ENCODE data around the gene TFAP2E. TPM values are rescaled to one million over a fixed set of nuclear protein-coding genes. Genes with fewer than 3 reads are reported as not detected.
A peak's percentile ranks its signal among the peaks of the same experiment; 100 is the strongest.
"Not testable (repeated sequence)": the region's sequence is repeated elsewhere in the genome, so short reads cannot be mapped to it uniquely, and the experiment has no call there.

The TFAP2E gene
- total RNA-seq, 2 donors from 2014 or later = not detected

DNA sequence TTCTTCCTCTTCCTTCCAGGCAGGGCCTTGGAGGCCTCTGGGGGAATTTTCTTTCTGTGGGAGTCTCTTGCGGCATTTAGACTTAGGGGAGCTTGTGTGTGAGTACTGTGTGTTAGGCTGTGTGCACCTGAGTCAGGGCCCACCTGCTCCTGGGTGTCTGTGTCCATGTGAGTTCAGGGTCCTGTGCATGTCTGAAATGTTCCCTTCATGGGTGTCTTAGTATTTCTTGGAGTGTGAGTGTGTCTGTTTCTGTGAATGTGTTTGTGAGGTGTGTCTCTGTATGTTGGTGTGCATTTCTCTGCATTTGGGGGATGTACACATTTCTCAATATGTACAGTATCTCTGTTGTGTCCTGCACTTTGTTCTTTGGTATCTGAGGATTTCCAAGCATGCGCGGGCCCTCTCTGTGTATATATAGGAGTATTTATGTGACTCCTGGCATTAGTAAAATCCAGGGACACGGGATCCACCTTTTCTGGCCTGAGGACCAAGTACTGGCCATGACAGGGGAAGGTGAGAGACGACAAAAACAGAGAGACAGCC is 2.4 kb downstream of the TFAP2E start:
- Histone ChIP-seq H3K36me3 (replicated peaks in 1 of 2; ENCODE audit: insufficient read depth in 1 of 2, low read depth in 2 of 2) (no peaks in the 10 kb centered on the region), H3K9me3 (no peaks in the 10 kb centered on the region), H3K27me3 (no peaks in the 10 kb centered on the region), H3K4me1 (peaks cover 13% of the 10 kb centered on the region), H3K4me3 (no peak overlapping the region), H3K27ac (no peak overlapping the region)
- TF ChIP-seq CTCF (IDR thresholded peaks at IDR 0.05) (no peak), POLR2A (IDR thresholded peaks at IDR 0.05) (no peak)
- ATAC-seq = no peak
- WGBS, 2 donors = 83 to 92% methylated on average over 5 of the region's 5 CpGs
- DNase-seq = no peak
- intact Hi-C loops (cut with DNase I) = no loop called here

DNA sequence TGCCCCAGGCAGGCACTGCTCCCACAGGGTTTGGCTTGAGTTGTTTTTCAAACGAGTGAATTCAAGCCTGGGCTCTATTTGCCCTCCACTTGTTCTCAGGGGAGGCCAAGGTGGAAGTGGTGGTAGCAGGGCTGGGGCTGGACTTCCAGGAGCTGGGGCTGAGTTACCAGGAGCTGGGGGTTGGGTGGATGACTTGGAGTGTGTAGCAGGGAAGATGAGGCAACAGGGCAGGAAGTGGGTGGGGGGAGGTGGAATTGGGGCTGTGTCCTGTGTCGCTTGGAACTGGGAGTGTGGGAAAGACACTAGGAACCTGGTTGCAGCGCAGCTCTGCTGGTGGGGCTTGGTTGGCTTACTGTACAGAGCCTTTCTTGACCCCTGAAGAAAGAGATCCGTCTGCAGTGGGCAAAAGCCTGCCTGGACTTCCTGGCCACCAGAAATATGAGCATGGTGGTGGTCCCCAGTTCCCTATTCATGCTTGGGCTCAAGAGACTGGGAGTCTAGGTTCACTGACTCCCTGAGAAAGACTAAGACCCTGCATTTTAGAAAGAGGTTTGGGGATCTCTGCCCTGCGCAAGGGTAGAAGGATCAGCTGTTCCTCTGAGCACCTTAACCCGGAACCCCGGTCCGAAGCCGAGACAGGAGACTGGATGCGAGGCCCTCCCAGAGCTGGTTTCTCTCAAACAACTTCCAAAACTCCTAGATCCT is 3.1 kb downstream of the TFAP2E start:
- H3K4me3 ChIP-seq = no peak overlapping the region
- no peaks in the 10 kb centered on the region for H3K27me3 ChIP-seq
- 61 to 78% methylated on average over 4 to 10 of the region's 10 CpGs for WGBS, 2 donors
- H3K4me1 ChIP-seq = peaks cover 13% of the 10 kb centered on the region
- DNase-seq (no peak), ATAC-seq (no peak)
- H3K27ac ChIP-seq = no peak overlapping the region
- no peaks in the 10 kb centered on the region for H3K36me3 ChIP-seq (replicated peaks in 1 of 2; ENCODE audit: insufficient read depth in 1 of 2, low read depth in 2 of 2)
- no peak for TF ChIP-seq POLR2A (IDR thresholded peaks at IDR 0.05)
- intact Hi-C loops (cut with DNase I) = no loop called here
- H3K9me3 ChIP-seq = no peaks in the 10 kb centered on the region

- H3K27ac ChIP-seq; DNase-seq; H3K36me3 ChIP-seq (replicated peaks in 1 of 2; ENCODE audit: insufficient read depth in 1 of 2, low read depth in 2 of 2); intact Hi-C loops (cut with DNase I); H3K9me3 ChIP-seq; ATAC-seq; H3K27me3 ChIP-seq; H3K4me3 ChIP-seq: not testable (repeated sequence)
- H3K4me1 ChIP-seq = peaks cover 13% of the 10 kb centered on the region
- 20% methylated on average over 37 of the region's 37 CpGs; no CpG with 5 or more reads in 1 of the 2 donors for WGBS, 2 donors
Observed at GRCh38 chr1:35576766-35577070, 3.6 kb downstream of the TFAP2E start.

DNA sequence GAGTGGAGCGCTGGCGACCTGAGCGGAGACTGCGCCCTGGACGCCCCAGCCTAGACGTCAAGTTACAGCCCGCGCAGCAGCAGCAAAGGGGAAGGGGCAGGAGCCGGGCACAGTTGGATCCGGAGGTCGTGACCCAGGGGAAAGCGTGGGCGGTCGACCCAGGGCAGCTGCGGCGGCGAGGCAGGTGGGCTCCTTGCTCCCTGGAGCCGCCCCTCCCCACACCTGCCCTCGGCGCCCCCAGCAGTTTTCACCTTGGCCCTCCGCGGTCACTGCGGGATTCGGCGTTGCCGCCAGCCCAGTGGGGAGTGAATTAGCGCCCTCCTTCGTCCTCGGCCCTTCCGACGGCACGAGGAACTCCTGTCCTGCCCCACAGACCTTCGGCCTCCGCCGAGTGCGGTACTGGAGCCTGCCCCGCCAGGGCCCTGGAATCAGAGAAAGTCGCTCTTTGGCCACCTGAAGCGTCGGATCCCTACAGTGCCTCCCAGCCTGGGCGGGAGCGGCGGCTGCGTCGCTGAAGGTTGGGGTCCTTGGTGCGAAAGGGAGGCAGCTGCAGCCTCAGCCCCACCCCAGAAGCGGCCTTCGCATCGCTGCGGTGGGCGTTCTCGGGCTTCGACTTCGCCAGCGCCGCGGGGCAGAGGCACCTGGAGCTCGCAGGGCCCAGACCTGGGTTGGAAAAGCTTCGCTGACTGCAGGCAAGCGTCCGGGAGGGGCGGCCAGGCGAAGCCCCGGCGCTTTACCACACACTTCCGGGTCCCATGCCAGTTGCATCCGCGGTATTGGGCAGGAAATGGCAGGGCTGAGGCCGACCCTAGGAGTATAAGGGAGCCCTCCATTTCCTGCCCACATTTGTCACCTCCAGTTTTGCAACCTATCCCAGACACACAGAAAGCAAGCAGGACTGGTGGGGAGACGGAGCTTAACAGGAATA is 4.2 kb downstream of the TFAP2E start:
- H3K4me1 ChIP-seq = peaks cover 13% of the 10 kb centered on the region
- no peak for TF ChIP-seq CTCF (IDR thresholded peaks at IDR 0.05)
- TF ChIP-seq POLR2A (IDR thresholded peaks at IDR 0.05) = no peak

DNA sequence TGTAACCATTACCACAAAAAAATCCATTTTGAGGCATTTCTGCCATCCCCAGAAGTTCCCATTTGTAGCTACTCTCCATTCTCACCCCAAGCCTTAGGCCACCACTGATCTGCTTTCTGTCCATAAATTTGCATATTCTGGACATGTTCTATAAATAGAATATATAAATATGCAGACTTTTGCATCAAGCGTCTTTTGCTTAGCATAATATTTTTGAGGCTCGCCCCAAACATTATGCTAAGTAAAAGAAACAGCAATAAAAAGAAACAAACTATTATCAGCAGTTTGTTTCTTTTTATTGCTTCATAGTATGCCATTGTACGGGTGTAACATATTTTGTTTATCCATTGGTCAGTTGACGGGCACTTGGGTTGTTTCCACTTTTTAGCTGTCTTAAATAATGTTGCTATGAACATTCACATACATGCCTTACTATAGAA is 7.9 kb downstream of the TFAP2E start:
- TF ChIP-seq POLR2A (IDR thresholded peaks at IDR 0.05) = no peak
- TF ChIP-seq CTCF (IDR thresholded peaks at IDR 0.05) = no peak
- Histone ChIP-seq H3K36me3 (replicated peaks in 1 of 2; ENCODE audit: insufficient read depth in 1 of 2, low read depth in 2 of 2) (no peaks in the 10 kb centered on the region), H3K4me3 (no peak overlapping the region), H3K27me3 (no peaks in the 10 kb centered on the region), H3K4me1 (no peaks in the 10 kb centered on the region), H3K9me3 (no peaks in the 10 kb centered on the region), H3K27ac (no peak overlapping the region)
- no peak for ATAC-seq
- intact Hi-C loops (cut with DNase I) = no loop called here
- DNase-seq = no peak
- 60 to 68% methylated on average over 4 of the region's 4 CpGs for WGBS, 2 donors

More for the DNA sequence above, 4.2 kb downstream of the TFAP2E start:
- ATAC-seq = peak; percentile 40
- 28 to 47% methylated on average over 11 to 70 of the region's 70 CpGs for WGBS, 2 donors
- H3K36me3 ChIP-seq (replicated peaks in 1 of 2; ENCODE audit: insufficient read depth in 1 of 2, low read depth in 2 of 2) = no peaks in the 10 kb centered on the region
- DNase-seq = peak in 2 of 4 donors; percentile 36 to 48
- no peak overlapping the region for H3K27ac ChIP-seq
- H3K27me3 ChIP-seq = no peaks in the 10 kb centered on the region
- no peaks in the 10 kb centered on the region for H3K9me3 ChIP-seq
- intact Hi-C loops (cut with DNase I) = no loop called here
- no peak overlapping the region for H3K4me3 ChIP-seq

GRCh38 chr1:35581621-35582020 is 8.5 kb downstream of the TFAP2E start:
- H3K36me3 ChIP-seq (replicated peaks in 1 of 2; ENCODE audit: insufficient read depth in 1 of 2, low read depth in 2 of 2); DNase-seq; H3K4me3 ChIP-seq; H3K27ac ChIP-seq; ATAC-seq; H3K27me3 ChIP-seq; H3K4me1 ChIP-seq; H3K9me3 ChIP-seq; intact Hi-C loops (cut with DNase I): not testable (repeated sequence)
- 90 to 95% methylated on average over 9 of the region's 9 CpGs for WGBS, 2 donors

All from body of pancreas (tissue), 4 donors.